Esophagus squamous epithelium (tissue), 5 donors: ENCODE results near the gene HES6. TPM values are rescaled to one million over a fixed set of nuclear protein-coding genes. Genes with fewer than 3 reads are reported as not detected.
A peak's percentile ranks its signal among the peaks of the same experiment; 100 is the strongest.

Experiments used
- DNase-seq: peaks from one replicate; lab custom pipeline; 2025; lab: John Stamatoyannopoulos, UW
- H3K27ac ChIP-seq, 4 donors: fragments of 200-600 bp; sonication (generic); one replicate each; pipeline ENCODE4 v1.5.1; 2016 to 2019; ENCODE audit warnings: mild to moderate bottlenecking in 1 of 4
- H3K27me3 ChIP-seq, 4 donors: fragments of 200-600 bp; sonication (generic); 1 replicate in 3 of 4; 2 replicates in 1 of 4; pipeline versions ENCODE4 v1.5.1 to v1.6.0; 2017 to 2021; ENCODE audit warnings: antibody characterized with exemption in 1 of 4
- H3K36me3 ChIP-seq, 3 donors: fragments of 200-600 bp; sonication (generic); one replicate each; pipeline ENCODE4 v1.5.1; 2016 to 2019
- H3K4me1 ChIP-seq, 3 donors: fragments of 200-600 bp; sonication (generic); one replicate each; pipeline ENCODE4 v1.5.1; 2017 to 2019
- H3K4me3 ChIP-seq, 4 donors: fragments of 200-600 bp; sonication (generic); 1 replicate in 3 of 4; 2 replicates in 1 of 4; pipeline ENCODE4 v1.5.1; 2016 to 2019; ENCODE audit warnings: mild to moderate bottlenecking in 2 of 4, moderate library complexity in 1 of 4
- H3K9me3 ChIP-seq, 3 donors: fragments of 200-600 bp; sonication (generic); one replicate each; pipeline ENCODE4 v1.5.1; 2016 to 2019
- CTCF ChIP-seq, 6 experiments: fragments of 450-650 bp in 4 of 6; fragments of 200-600 bp in 2 of 6; sonication (generic) in 2 of 6; IDR thresholded peaks; one replicate each; pipeline ENCODE4 v1.5.1; 2016 to 2019; ENCODE audit warnings: antibody characterized with exemption in 6 of 6, mild to moderate bottlenecking in 4 of 6, moderate library complexity in 4 of 6
- POLR2A ChIP-seq, 4 donors: fragments of 450-650 bp; IDR thresholded peaks; one replicate each; pipeline ENCODE4 v1.6.1; 2017; ENCODE audit warnings: antibody characterized with exemption in 4 of 4, mild to moderate bottlenecking in 4 of 4, moderate library complexity in 3 of 4
- WGBS, 2 donors: methylation state at CpG; one replicate each; pipeline ENCODE4 v1.1.5; 2018; 5-methylcytosine and 5-hydroxymethylcytosine counted together
- intact Hi-C: fragments of 100-400 bp; cut with DNase I; formaldehyde crosslinking; loops from one replicate; pipeline ENCODE4 v1.15.0; 2022
- total RNA-seq, 4 donors: library from RNA; depleted of rRNA; stranded (reverse); fragments of >200 nt; gene quantifications; one replicate each; pipeline ENCODE4 v1.1.0, GENCODE V29; 2016
- donor health status: DM: yes; HTN: yes; CAD: no.

The HES6 gene
- total RNA-seq, 4 donors from 2014 or later = 3.1 to 5.1 (median 4.2) TPM

- H3K9me3 ChIP-seq = no peaks in the 10 kb centered on the region
- peaks cover 0 to 28% (median 6%) of the 10 kb centered on the region in 3 donors for H3K4me1 ChIP-seq
- H3K27ac ChIP-seq = no peak overlapping the region
- intact Hi-C loops = no loop called here
- H3K36me3 ChIP-seq = no peaks in the 10 kb centered on the region
- H3K27me3 ChIP-seq = peaks cover 0 to 22% (median 0%) of the 10 kb centered on the region in 4 donors
- 11 to 19% methylated on average over 8 to 16 of the region's 46 CpGs for WGBS, 2 donors
- no peak for TF ChIP-seq POLR2A (IDR thresholded peaks at IDR 0.05)
- no peak for TF ChIP-seq CTCF (IDR thresholded peaks at IDR 0.05)
- H3K4me3 ChIP-seq = peak overlapping the region; percentile 44 to 75 (median 45)
- no peak for DNase-seq
Observed at GRCh38 chr2:238231251-238231793, 8.5 kb downstream of the HES6 start.

- H3K27ac ChIP-seq = no peak overlapping the region
- peaks cover 0 to 33% (median 7%) of the 10 kb centered on the region in 3 donors for H3K4me1 ChIP-seq
- H3K4me3 ChIP-seq = peak overlapping the region in 3 of 4 donors; percentile 44 to 75 (median 45)
- peaks cover 0 to 16% (median 0%) of the 10 kb centered on the region in 4 donors for H3K27me3 ChIP-seq
- no peaks in the 10 kb centered on the region for H3K9me3 ChIP-seq
- WGBS, 2 donors = 54 to 87% methylated on average over 5 of the region's 5 CpGs
- TF ChIP-seq CTCF (IDR thresholded peaks at IDR 0.05) (no peak), POLR2A (IDR thresholded peaks at IDR 0.05) (no peak)
- no peak for DNase-seq
- no peaks in the 10 kb centered on the region for H3K36me3 ChIP-seq
- intact Hi-C loops = no loop called here
Observed at GRCh38 chr2:238230699-238231098, 9.1 kb downstream of the HES6 start.

GRCh38 chr2:238228700-238229099 is 11.1 kb downstream of the HES6 start:
- intact Hi-C loops = no loop called here
- TF ChIP-seq POLR2A (IDR thresholded peaks at IDR 0.05) (no peak), CTCF (IDR thresholded peaks at IDR 0.05) (no peak)
- no peak overlapping the region for H3K27ac ChIP-seq
- H3K36me3 ChIP-seq = no peaks in the 10 kb centered on the region
- peaks cover 0 to 30% (median 8%) of the 10 kb centered on the region in 3 donors for H3K4me1 ChIP-seq
- 67 to 75% methylated on average over 4 of the region's 4 CpGs for WGBS, 2 donors
- no peak for DNase-seq
- H3K9me3 ChIP-seq = no peaks in the 10 kb centered on the region
- peaks cover 0 to 15% (median 0%) of the 10 kb centered on the region in 4 donors for H3K27me3 ChIP-seq
- no peak overlapping the region for H3K4me3 ChIP-seq

GRCh38 chr2:238227587-238228032 is 12.2 kb downstream of the HES6 start:
- 72 to 77% methylated on average over 3 to 5 of the region's 11 CpGs for WGBS, 2 donors
- peaks cover 0 to 15% (median 0%) of the 10 kb centered on the region in 4 donors for H3K27me3 ChIP-seq
- H3K36me3 ChIP-seq = no peaks in the 10 kb centered on the region
- intact Hi-C loops = no loop called here
- H3K4me1 ChIP-seq = peaks cover 0 to 30% (median 8%) of the 10 kb centered on the region in 3 donors
- TF ChIP-seq POLR2A (IDR thresholded peaks at IDR 0.05) (no peak), CTCF (IDR thresholded peaks at IDR 0.05) (no peak)
- no peak for DNase-seq
- H3K27ac ChIP-seq = no peak overlapping the region
- H3K4me3 ChIP-seq = no peak overlapping the region
- H3K9me3 ChIP-seq = no peaks in the 10 kb centered on the region

- intact Hi-C loops = no loop called here
- no peak for DNase-seq
- 71 to 87% methylated on average over 1 to 5 of the region's 8 CpGs for WGBS, 2 donors
Observed at GRCh38 chr2:238226698-238227586, 12.9 kb downstream of the HES6 start.

More at GRCh38 chr2:238226698-238227586, 12.9 kb downstream of the HES6 start:
- Histone ChIP-seq H3K4me1 (peaks cover 0 to 28% (median 8%) of the 10 kb centered on the region in 3 donors), H3K4me3 (no peak overlapping the region), H3K36me3 (no peaks in the 10 kb centered on the region), H3K27me3 (peaks cover 0 to 15% (median 0%) of the 10 kb centered on the region in 4 donors), H3K27ac (no peak overlapping the region), H3K9me3 (no peaks in the 10 kb centered on the region)
- TF ChIP-seq POLR2A (IDR thresholded peaks at IDR 0.05) = no peak
- TF ChIP-seq CTCF (IDR thresholded peaks at IDR 0.05) = no peak
